IMR-90 (cell line): ENCODE data around the gene IFITM10. TPM values are rescaled to one million over a fixed set of nuclear protein-coding genes. Genes with fewer than 3 reads are reported as not detected.

Experiments used
- ATAC-seq: fragments of 200-7000 bp; cut with Tn5 transposase; 2 replicates; pipeline ENCODE4 v1.9.1; 2020; ENCODE audit warnings: low read depth, mild to moderate bottlenecking, moderate library complexity
- BruUV-seq: library from RNA; stranded (reverse); fragments of 400-500 nt; replicated peaks from 2 replicates; lab custom pipeline; 2021; lab: Mats Ljungman, UMichigan
- CTCF ChIA-PET: fragments of 300-600 bp; formaldehyde crosslinking; extraction: SDS; loops from one replicate; lab custom pipeline; 2021; ENCODE audit warnings: antibody characterized with exemption; lab: Yijun Ruan, JAX
- POLR2A ChIA-PET: fragments of 300-600 bp; sonication (Branson Sonifier 250); formaldehyde crosslinking; loops from one replicate; lab custom pipeline; 2022; ENCODE audit warnings: antibody characterized with exemption; ENCODE audit not compliant: unreplicated experiment; lab: Charles Lee
- DNase-seq: peaks from one replicate; pipeline ENCODE4 v3.0.0; 2013
- H2AFZ ChIP-seq: replicated peaks from 2 replicates; pipeline ENCODE3; 2013; ENCODE audit warnings: low read length, mild to moderate bottlenecking; ENCODE audit not compliant: poor library complexity
- H2AK5ac ChIP-seq: 2 replicates; pipeline ENCODE4 v1.6.1; 2013; ENCODE audit warnings: low read depth, low read length, inconsistent platforms
- H2AK9ac ChIP-seq: replicated peaks from 2 replicates; pipeline ENCODE3; 2013; ENCODE audit warnings: mild to moderate bottlenecking, low read depth, low read length, moderate library complexity; ENCODE audit not compliant: poor library complexity
- H2BK120ac ChIP-seq: 2 replicates; pipeline ENCODE4 v1.6.1; 2013; ENCODE audit warnings: low read depth, low read length, inconsistent platforms
- H2BK15ac ChIP-seq: 3 replicates; pipeline ENCODE4 v1.6.1; 2013; ENCODE audit warnings: low read depth, low read length, inconsistent platforms
- H2BK20ac ChIP-seq: 2 replicates; pipeline ENCODE4 v1.6.1; 2013; ENCODE audit warnings: low read depth, mild to moderate bottlenecking, inconsistent platforms, low read length, moderate library complexity
- H2BK5ac ChIP-seq: 2 replicates; pipeline ENCODE4 v1.6.1; 2013; ENCODE audit warnings: mild to moderate bottlenecking, low read depth, low read length, inconsistent platforms; ENCODE audit not compliant: poor library complexity, severe bottlenecking
- H3K14ac ChIP-seq: replicated peaks from 2 replicates; pipeline ENCODE4 v1.6.1; 2013; ENCODE audit warnings: low read depth, low read length, inconsistent platforms
- H3K18ac ChIP-seq: 2 replicates; pipeline ENCODE4 v1.6.1; 2013; ENCODE audit warnings: low read depth, low read length, control low read depth
- H3K23ac ChIP-seq: 2 replicates; pipeline ENCODE4 v1.6.1; 2013; ENCODE audit warnings: low read depth, low read length, inconsistent platforms
- H3K27ac ChIP-seq: 2 replicates; pipeline ENCODE4 v1.5.1; 2013; ENCODE audit warnings: mild to moderate bottlenecking, control low read depth, low read length; ENCODE audit not compliant: insufficient read depth
- H3K27me3 ChIP-seq: 2 replicates; pipeline ENCODE4 v1.6.1; 2013; ENCODE audit warnings: low read length; ENCODE audit not compliant: control insufficient read depth, insufficient read depth
- H3K36me3 ChIP-seq: 2 replicates; pipeline ENCODE4 v1.6.1; 2013; ENCODE audit warnings: low read length, mixed read lengths; ENCODE audit not compliant: control insufficient read depth, insufficient read depth
- H3K4ac ChIP-seq: 2 replicates; pipeline ENCODE4 v1.6.1; 2013; ENCODE audit warnings: low read depth, low read length, inconsistent platforms
- H3K4me1 ChIP-seq: 2 replicates; pipeline ENCODE4 v1.6.1; 2013; ENCODE audit warnings: low read length, mixed read lengths; ENCODE audit not compliant: control insufficient read depth, insufficient read depth
- H3K4me2 ChIP-seq: 2 replicates; pipeline ENCODE4 v1.6.1; 2013; ENCODE audit warnings: low read depth, mild to moderate bottlenecking, control low read depth, low read length, moderate library complexity
- H3K4me3 ChIP-seq: 2 replicates; pipeline ENCODE4 v1.5.1; 2013; ENCODE audit warnings: low read depth, mild to moderate bottlenecking, control low read depth, low read length, moderate library complexity; ENCODE audit not compliant: insufficient read depth
- H3K56ac ChIP-seq: 2 replicates; pipeline ENCODE4 v1.6.1; 2013; ENCODE audit warnings: low read length, inconsistent platforms; ENCODE audit not compliant: insufficient read depth; ENCODE audit errors: extremely low read depth
- H3K79me1 ChIP-seq, 2 experiments: 2 replicates each; pipeline ENCODE4 v1.6.1; 2013; ENCODE audit warnings: low read length in 2 of 2, inconsistent platforms in 1 of 2, low read depth in 1 of 2
- H3K9ac ChIP-seq: 2 replicates; pipeline ENCODE4 v1.6.1; 2013; ENCODE audit warnings: low read depth, low read length, control low read depth
- H3K9me1 ChIP-seq: 2 replicates; pipeline ENCODE4 v1.6.1; 2013; ENCODE audit warnings: low read length, inconsistent platforms; ENCODE audit not compliant: insufficient read depth
- H3K9me3 ChIP-seq: 2 replicates; pipeline ENCODE4 v1.6.1; 2013; ENCODE audit warnings: low read length; ENCODE audit not compliant: control insufficient read depth, insufficient read depth
- H4K20me1 ChIP-seq: 2 replicates; pipeline ENCODE4 v1.6.1; 2013; ENCODE audit warnings: low read length, inconsistent platforms; ENCODE audit not compliant: insufficient read depth
- H4K5ac ChIP-seq: 2 replicates; pipeline ENCODE4 v1.6.1; 2013; ENCODE audit warnings: mild to moderate bottlenecking, low read depth, low read length, control low read depth
- H4K8ac ChIP-seq, 2 experiments: 2 replicates each; pipeline ENCODE4 v1.6.1; 2013; ENCODE audit warnings: low read depth in 2 of 2, low read length in 2 of 2, control low read depth in 1 of 2, inconsistent platforms in 1 of 2
- H4K91ac ChIP-seq: 2 replicates; pipeline ENCODE4 v1.6.1; 2013; ENCODE audit warnings: low read depth, low read length, inconsistent platforms; ENCODE audit not compliant: insufficient read depth
- BHLHE40 ChIP-seq: fragments of 150-350 bp; IDR thresholded peaks from 2 replicates; pipeline ENCODE4 v1.6.1; 2016; ENCODE audit warnings: mild to moderate bottlenecking, low read depth, low read length
- CEBPB ChIP-seq: IDR thresholded peaks from 2 replicates; pipeline ENCODE4 v1.6.1; 2012; ENCODE audit warnings: low read depth, low read length, improper control_type of control experiment
- CHD1 ChIP-seq: IDR thresholded peaks from 2 replicates; pipeline ENCODE4 v1.6.1; 2012; ENCODE audit warnings: low read depth, low read length, improper control_type of control experiment
- CTCF ChIP-seq: conservative IDR thresholded peaks from 2 replicates; pipeline ENCODE4 v1.5.1; 2012; ENCODE audit warnings: mild to moderate bottlenecking, low read depth, low read length, improper control_type of control experiment
- ELK1 ChIP-seq: fragments of 150-350 bp; IDR thresholded peaks from 2 replicates; pipeline ENCODE4 v1.6.1; 2016; ENCODE audit warnings: low read depth, mild to moderate bottlenecking, low read length, moderate library complexity, borderline replicate concordance
- FOS ChIP-seq: fragments of 150-350 bp; IDR thresholded peaks from 2 replicates; pipeline ENCODE4 v1.6.1; 2016; ENCODE audit warnings: low read depth, low read length
- MAFK ChIP-seq: IDR thresholded peaks from 2 replicates; pipeline ENCODE4 v1.6.1; 2012; ENCODE audit warnings: low read depth, low read length, improper control_type of control experiment
- MAZ ChIP-seq: IDR thresholded peaks from 2 replicates; pipeline ENCODE4 v1.6.1; 2012; ENCODE audit warnings: low read depth, mild to moderate bottlenecking, low read length, improper control_type of control experiment, moderate library complexity, borderline replicate concordance
- MXI1 ChIP-seq: IDR thresholded peaks from 2 replicates; pipeline ENCODE4 v1.6.1; 2012; ENCODE audit warnings: low read depth, mild to moderate bottlenecking, low read length, moderate library complexity, borderline replicate concordance
- NFE2L2 ChIP-seq: fragments of 150-350 bp; IDR thresholded peaks from 2 replicates; pipeline ENCODE4 v1.6.1; 2016; ENCODE audit warnings: low read depth, mild to moderate bottlenecking, low read length
- POLR2A ChIP-seq: IDR thresholded peaks from 2 replicates; pipeline ENCODE4 v1.6.1; 2012; ENCODE audit warnings: mild to moderate bottlenecking, low read depth, low read length
- RAD21 ChIP-seq: IDR thresholded peaks from 2 replicates; pipeline ENCODE4 v1.6.1; 2012; ENCODE audit warnings: low read length, improper control_type of control experiment
- RCOR1 ChIP-seq: IDR thresholded peaks from 2 replicates; pipeline ENCODE4 v1.6.1; 2012; ENCODE audit warnings: mild to moderate bottlenecking, low read length, improper control_type of control experiment; ENCODE audit not compliant: insufficient replicate concordance
- RFX5 ChIP-seq: IDR thresholded peaks from 2 replicates; pipeline ENCODE4 v1.8.0; 2012; ENCODE audit warnings: low read depth, mild to moderate bottlenecking, low read length, moderate library complexity
- SMC3 ChIP-seq: fragments of 150-350 bp; IDR thresholded peaks from 2 replicates; pipeline ENCODE4 v1.6.1; 2016; ENCODE audit warnings: low read depth, mild to moderate bottlenecking, antibody characterized with exemption, low read length, moderate library complexity
- USF2 ChIP-seq: fragments of 150-350 bp; IDR thresholded peaks from 2 replicates; pipeline ENCODE4 v1.6.1; 2017; ENCODE audit warnings: mild to moderate bottlenecking, antibody characterized with exemption, low read length, low read depth
- WGBS, 2 experiments: methylation state at CpG; one replicate each; pipeline versions ENCODE4 v1.1.5 to v1.1.7; 2013; ENCODE audit warnings: missing lambda C conversion rate in 2 of 2; ENCODE audit not compliant: insufficient read length in 1 of 2; ENCODE audit errors: extremely low coverage in 2 of 2; 5-methylcytosine and 5-hydroxymethylcytosine counted together
- dilution Hi-C: fragments of 300-500 bp; cut with HindIII; formaldehyde crosslinking; loops from one replicate; pipeline ENCODE4 v1.14.3; 2018; ENCODE audit warnings: low sequenced_read_pairs; ENCODE audit not compliant: unreplicated experiment
- in situ Hi-C: fragments of 300-500 bp; cut with MboI; formaldehyde crosslinking; loops from 3 replicates; pipeline ENCODE4 v1.14.3; 2019; ENCODE audit warnings: low sequenced_read_pairs, inconsistent platforms, mixed read lengths
- intact Hi-C: fragments of 100-400 bp; cut with micrococcal nuclease; formaldehyde crosslinking; loops from 2 replicates; pipeline ENCODE4 v1.10.0; 2022
- polyA plus RNA-seq, 3 experiments: library from polyadenylated mRNA; depleted of rRNA; stranded (reverse); fragments of >200 nt; gene quantifications; 2 replicates each; pipeline ENCODE4 v1.2.3, GENCODE V29; 2012; ENCODE audit warnings: low replicate concordance in 1 of 3
- total RNA-seq: library from RNA; depleted of rRNA; stranded (reverse); fragments of >200 nt; gene quantifications from 2 replicates; pipeline ENCODE4 v1.2.3, GENCODE V29; 2012

The IFITM10 gene
- total and polyA plus RNA-seq, 2 of the 4 experiments (the other 2 are of a cell fraction), result 0.15 to 0.18 TPM

- Histone ChIP-seq H4K5ac (no peak overlapping the region), H3K56ac (no peak overlapping the region), H2AK9ac (no peak overlapping the region), H3K14ac (no peak overlapping the region), H3K4me3 (no peak overlapping the region), H3K23ac (no peak overlapping the region), H2BK120ac (no peak overlapping the region), H2BK5ac (no peak overlapping the region), H4K91ac (no peak overlapping the region), H3K4ac (no peak overlapping the region), H4K8ac (no peak overlapping the region), H3K27me3 (peaks cover 47% of the 10 kb centered on the region), H2AFZ (no peak overlapping the region), H3K4me1 (no peaks in the 10 kb centered on the region), H3K79me1 (no peaks in the 10 kb centered on the region), H3K36me3 (no peaks in the 10 kb centered on the region), H2BK15ac (no peak overlapping the region), H3K4me2 (no peak overlapping the region), H3K27ac (no peak overlapping the region), H3K9me1 (no peaks in the 10 kb centered on the region; the same call in 1 of the 2 replicates), H2AK5ac (no peak overlapping the region), H3K9ac (no peak overlapping the region), H3K9me3 (peaks cover 3% of the 10 kb centered on the region), H2BK20ac (no peak overlapping the region), H4K20me1 (no peaks in the 10 kb centered on the region), H3K18ac (no peak overlapping the region)
- ATAC-seq (no peak), DNase-seq (no peak)
- ChIA-PET CTCF (interaction anchor here (0.8 to 1.3 kb wide), 2 partner anchors 49 to 301 kb away, joined by 3 to 4 read pairs; no protein-coding TSS in a partner anchor), POLR2A (no interaction called here)
- intact Hi-C loops, result no loop called here
- in situ Hi-C loops, result no loop called here
- dilution Hi-C loops, result no loop called here
- 40% methylated on average over 2 of the region's 10 CpGs; no CpG with 5 or more reads in 1 of the 2 experiments for WGBS, 2 experiments
- TF ChIP-seq POLR2A, result no peak
- TF ChIP-seq CHD1, result no peak
- TF ChIP-seq MAFK, result no peak
- no peak for TF ChIP-seq RAD21
- TF ChIP-seq FOS, result no peak
- TF ChIP-seq BHLHE40, result no peak
- TF ChIP-seq CTCF, result no peak
- no peak for TF ChIP-seq MXI1
- TF ChIP-seq NFE2L2, result no peak
- TF ChIP-seq MAZ, result no peak
- no peak for TF ChIP-seq SMC3
- TF ChIP-seq USF2, result no peak
- TF ChIP-seq RCOR1, result no peak
- TF ChIP-seq RFX5, result no peak
- no peak for TF ChIP-seq ELK1
- TF ChIP-seq CEBPB, result no peak
- BruUV-seq, result no TSS peak
Measured at GRCh38 chr11:1701091-1701807, 49.1 kb downstream of the IFITM10 start.
